ENCODE results near the gene GPA33. TPM values are rescaled to one million over a fixed set of nuclear protein-coding genes. Genes with fewer than 3 reads are reported as not detected.

GPA33 gene
- total and polyA plus RNA-seq, 10 of the 15 experiments (the other 5 are each of a cell fraction or from before 2014, with no cell fraction given), result 0.09 to 0.27 (median 0.21) TPM; not detected in 1

DNA sequence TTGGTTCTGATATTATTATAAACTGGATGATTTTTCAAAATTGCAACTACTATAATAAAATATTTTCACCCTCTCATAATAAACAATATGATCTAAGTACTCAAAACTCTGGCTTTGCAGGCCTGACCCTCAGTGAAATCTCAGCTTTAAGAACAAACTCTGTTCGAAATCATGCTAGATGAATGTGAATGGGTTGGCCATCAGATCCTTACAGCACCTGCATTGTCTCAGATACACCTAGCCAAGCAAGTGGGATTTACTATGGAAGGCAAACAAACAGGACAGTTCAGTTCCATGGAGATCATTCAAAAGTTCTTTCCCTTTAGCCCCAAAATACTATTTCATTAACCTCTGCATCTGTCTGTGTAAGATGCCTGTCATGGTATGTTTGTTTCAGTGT is 48.5 kb upstream of the GPA33 start (continued):
- TF ChIP-seq CEBPZ (IDR thresholded peaks at IDR 0.05; ENCODE audit: low read depth, low read length), result no peak

DNA sequence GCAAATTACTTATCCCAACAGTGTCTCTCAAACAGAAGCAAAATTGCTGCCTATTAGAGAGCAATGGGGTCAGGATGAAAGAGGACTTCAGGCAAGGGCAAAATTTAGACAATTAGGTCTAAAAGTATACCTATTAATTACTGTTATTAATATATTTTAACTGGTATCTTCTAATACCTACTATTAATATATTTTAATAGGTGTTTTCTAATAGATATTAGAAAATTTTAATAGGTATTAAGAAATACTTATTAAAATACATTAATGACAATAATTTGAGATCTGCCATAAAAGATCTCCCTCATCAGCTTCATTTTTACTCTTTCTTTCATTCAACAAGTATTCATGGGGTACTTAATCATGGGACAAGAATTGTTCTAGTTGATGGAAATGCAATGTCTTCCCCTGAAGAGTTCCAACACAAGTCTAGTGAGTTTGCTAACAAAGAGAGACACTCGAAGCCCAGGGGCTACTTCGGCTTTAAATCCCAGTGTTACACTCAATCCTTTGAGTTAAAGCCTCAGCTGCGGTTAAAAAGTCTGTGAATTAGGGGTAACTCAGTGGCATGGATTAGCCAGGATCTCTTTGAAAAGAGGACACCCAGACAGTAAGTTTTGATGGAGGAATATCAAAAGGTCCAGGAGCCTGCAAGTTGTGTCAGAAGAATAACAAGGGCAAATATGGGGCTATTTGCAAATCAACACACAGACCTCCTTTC is 47.8 kb upstream of the GPA33 start:
- intact Hi-C loops (cut with micrococcal nuclease; ENCODE audit: unreplicated experiment), result no loop called here
- RAD21 ChIA-PET (ENCODE audit: unreplicated experiment), result no interaction called here
- no peaks in the 10 kb centered on the region for H3K36me3 ChIP-seq (ENCODE audit: control insufficient read depth in 2 of 2, insufficient read depth in 2 of 2, low read length in 1 of 2)
- TF ChIP-seq USF2 (IDR thresholded peaks at IDR 0.05; ENCODE audit: borderline replicate concordance, low read depth, low read length) (no peak), BRCA1 (IDR thresholded peaks at IDR 0.05; ENCODE audit: low read depth, low read length) (no peak), KAT2A (conservative IDR thresholded peaks at IDR 0.05; ENCODE audit: control insufficient read depth, low read depth, low read length) (no peak), EGR1 (IDR thresholded peaks at IDR 0.05; ENCODE audit: borderline replicate concordance in 1 of 2, low read depth in 2 of 2, low read length in 2 of 2) (no peak), ZBTB4 (CRISPR knock-in tag; IDR thresholded peaks at IDR 0.05) (no peak), STAT3 (IDR thresholded peaks at IDR 0.05; ENCODE audit: low read depth, low read length) (no peak), EED (IDR thresholded peaks at IDR 0.05; ENCODE audit: low read depth) (no peak), CBX3 (IDR thresholded peaks at IDR 0.05; ENCODE audit: borderline replicate concordance, low read depth) (no peak), POU2F2 (IDR thresholded peaks at IDR 0.05; ENCODE audit: borderline replicate concordance, low read depth, low read length) (no peak), SREBF2 (IDR thresholded peaks at IDR 0.05; ENCODE audit: low read length) (no peak), IRF4 (IDR thresholded peaks at IDR 0.05; ENCODE audit: low read depth, low read length) (no peak), STAT1 (conservative IDR thresholded peaks at IDR 0.05) (no peak), POLR2AphosphoS5 (IDR thresholded peaks at IDR 0.05; ENCODE audit: low read length) (no peak)
- TF ChIP-seq, protein P1, sequence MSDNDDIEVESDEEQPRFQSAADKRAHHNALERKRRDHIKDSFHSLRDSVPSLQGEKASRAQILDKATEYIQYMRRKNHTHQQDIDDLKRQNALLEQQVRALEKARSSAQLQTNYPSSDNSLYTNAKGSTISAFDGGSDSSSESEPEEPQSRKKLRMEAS (IDR thresholded peaks at IDR 0.05; ENCODE audit: low read depth, low read length), result no peak

More for the DNA sequence above, 47.8 kb upstream of the GPA33 start:
- no peak for ATAC-seq
- Histone ChIP-seq H3K27me3 (replicated peaks in 1 of 2; ENCODE audit: control insufficient read depth in 2 of 2, insufficient read depth in 2 of 2, low read length in 1 of 2) (peaks cover 0 to 3% of the 10 kb centered on the region in 2 experiments; a peak in 1 of 4 replicates), H3K9ac (ENCODE audit: control insufficient read depth, insufficient read depth, low read length) (no peak overlapping the region), H3K4me1 (ENCODE audit: control insufficient read depth, insufficient read depth, low read length) (no peaks in the 10 kb centered on the region), H3K79me2 (ENCODE audit: control insufficient read depth, insufficient read depth, low read length) (no peaks in the 10 kb centered on the region), H4K20me1 (ENCODE audit: control insufficient read depth, insufficient read depth) (no peaks in the 10 kb centered on the region), H3K4me3 (no peak overlapping the region), H3K4me2 (ENCODE audit: control insufficient read depth, insufficient read depth) (no peak overlapping the region), H3K9me3 (replicated peaks; ENCODE audit: control insufficient read depth, insufficient read depth, low read length) (no peaks in the 10 kb centered on the region), H2AFZ (ENCODE audit: control insufficient read depth, low read depth, low read length) (no peak overlapping the region), H3K27ac (ENCODE audit: control insufficient read depth, insufficient read depth) (no peak overlapping the region)
- ChIA-PET SMC1A (ENCODE audit: uncharacterized antibody, unreplicated experiment) (interaction anchor here (1.0 kb wide), 1 partner anchor 80 kb away, joined by 4 read pairs; no protein-coding TSS in a partner anchor), CTCF (interaction anchor here (0.9 to 5.0 kb wide), 4 partner anchors 9 to 79 kb away, joined by 3 to 20 read pairs (median 3); no protein-coding TSS in a partner anchor), POLR2A (no interaction called here)
- no peak for FAIRE-seq
- no TSS peak for BruUV-seq (replicated peaks)
- in situ Hi-C loops (cut with MboI), result no loop called here
- DNase-seq (ENCODE audit: low read depth, low spot score), result no peak
- WGBS (ENCODE audit: insufficient coverage, insufficient replicate concordance, low lambda C conversion rate, missing lambda C conversion rate), result 0% methylated on average over 3 of the region's 3 CpGs
